ENCODE data around the gene MBNL2.

MBNL2 gene

DNA sequence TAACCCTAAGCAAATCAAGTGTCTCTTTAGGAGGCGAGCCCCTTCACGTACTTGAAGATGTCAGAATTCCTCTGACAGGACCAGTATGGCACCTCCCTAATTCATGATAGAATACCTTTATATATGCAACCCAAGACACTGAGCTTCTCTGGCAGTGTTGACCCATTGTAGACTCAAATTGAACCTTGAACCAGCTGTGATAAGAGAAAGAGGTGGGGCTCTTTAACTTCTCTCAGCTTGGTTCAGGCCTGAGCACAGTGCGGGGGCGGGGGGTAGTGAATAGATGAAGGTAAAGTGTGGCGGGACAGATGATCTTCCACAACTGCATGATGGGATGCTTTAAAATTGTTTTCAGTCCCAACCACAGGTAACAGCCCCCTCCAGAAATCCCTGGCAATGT, 12.1 kb downstream of the MBNL2 start:
- no peak for DNase-seq (ENCODE audit: low read depth)

DNA sequence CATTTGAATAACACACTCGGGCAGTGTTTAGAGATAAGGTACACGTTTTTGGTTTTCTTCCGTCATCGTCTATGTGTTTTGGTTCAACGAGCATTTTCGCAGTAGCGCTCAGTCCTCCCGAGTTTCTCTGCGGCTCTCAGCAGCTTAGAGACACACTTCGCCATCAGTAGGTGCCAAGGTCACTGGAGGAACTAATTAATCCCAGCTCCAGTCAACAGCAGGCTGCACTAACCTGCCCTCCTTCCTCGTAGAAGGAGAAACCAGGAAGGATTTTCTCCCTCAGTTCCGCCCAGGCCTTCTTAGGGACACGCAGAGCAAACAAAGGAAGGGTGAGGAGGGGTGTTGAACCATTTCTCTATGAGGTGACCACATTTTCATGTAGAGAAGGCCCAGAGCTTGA, 12.6 kb downstream of the MBNL2 start:
- no peak for DNase-seq (ENCODE audit: low read depth)

DNA sequence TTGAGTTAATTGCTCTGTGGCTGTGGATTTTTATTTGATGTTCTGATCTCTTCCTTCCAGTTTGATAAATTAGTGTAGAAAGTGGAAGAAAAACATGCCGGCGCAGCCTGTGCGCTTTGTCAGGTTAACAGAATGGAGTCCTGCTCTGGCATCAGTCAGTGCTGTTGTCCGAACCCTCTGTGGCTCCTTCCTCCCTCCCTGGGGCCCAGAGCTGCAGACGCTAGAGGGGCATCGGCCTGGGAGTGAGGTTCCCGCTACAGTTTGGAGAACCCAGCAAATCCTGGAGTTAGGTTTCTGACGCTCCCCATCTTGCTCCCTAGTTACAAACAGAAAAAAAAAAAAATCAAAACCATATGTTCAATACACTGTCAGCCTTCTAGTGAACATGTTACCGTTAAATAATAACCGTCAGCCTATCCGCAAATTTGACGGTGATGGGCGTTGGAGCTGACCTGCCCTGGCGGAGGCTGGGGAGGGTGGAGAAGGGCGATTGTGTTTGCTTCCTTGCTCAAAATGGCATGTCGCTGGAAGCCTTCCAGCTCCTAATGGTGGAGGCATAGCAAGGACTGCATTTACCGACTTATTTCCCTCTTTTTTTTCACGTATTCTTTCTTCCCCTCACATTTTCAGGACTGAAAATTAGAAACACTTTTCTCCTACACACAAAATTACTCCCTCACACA, 13.6 kb downstream of the MBNL2 start:
- no peak for DNase-seq (ENCODE audit: low read depth)

DNA sequence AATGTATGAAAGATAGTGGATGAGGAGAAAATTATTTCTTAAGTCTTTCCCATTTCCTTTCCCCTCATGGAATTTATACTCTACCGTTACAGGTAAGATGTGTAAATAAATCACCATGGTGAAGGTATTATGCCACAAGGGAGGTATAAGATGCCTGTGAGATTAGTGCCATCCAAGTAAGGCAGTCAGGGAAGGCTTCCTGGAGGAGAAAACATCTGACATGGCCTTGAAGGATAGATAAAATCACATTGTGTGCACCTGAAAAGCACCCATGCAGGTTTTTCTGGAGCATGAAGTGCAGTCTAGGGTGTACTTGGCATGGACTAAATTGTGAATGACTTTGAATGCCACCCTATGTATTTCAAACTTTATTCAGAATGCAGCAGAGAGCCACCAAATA, 15.3 kb downstream of the MBNL2 start:
- no peak for DNase-seq (ENCODE audit: low read depth)

DNA sequence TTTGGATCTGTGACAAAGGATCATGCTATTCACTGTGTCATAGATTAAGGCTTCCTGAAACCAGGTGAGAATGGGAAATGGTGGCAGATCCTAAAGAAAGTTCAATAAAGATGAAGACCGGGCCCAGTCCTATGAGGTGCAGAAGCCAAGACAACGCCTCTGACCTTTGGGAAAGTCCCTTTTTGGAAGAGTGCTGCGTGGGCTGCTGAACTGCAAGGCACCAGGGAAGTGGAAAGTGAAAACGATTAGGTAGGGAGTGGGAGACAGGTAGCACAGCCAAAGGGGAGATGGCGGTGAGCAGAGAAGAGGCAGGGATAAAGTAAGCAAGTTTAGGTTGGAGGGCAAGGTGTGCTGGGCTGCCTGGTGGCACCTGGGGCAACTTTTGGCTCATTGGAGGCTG, 16.3 kb downstream of the MBNL2 start:
- no peak for DNase-seq (ENCODE audit: low read depth)

DNA sequence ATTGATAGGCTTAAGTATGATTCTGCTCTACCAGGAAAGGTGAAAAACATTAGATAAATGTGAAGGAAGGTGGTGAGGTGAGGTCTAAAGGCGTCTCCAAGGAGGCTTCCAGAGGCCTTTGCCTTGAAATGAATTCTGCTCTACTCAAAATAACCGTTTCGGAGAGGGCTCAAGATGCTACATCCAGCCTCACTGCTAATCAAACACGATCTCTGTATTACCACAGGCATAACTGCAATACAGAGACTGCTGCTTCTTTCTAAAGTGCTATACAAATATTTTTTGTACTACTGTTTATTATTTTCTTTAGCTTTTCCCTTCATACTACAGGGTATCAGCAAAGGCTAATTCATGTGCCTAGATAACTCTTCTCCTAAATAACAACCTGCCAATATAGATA, 16.8 kb downstream of the MBNL2 start:
- no peak for DNase-seq (ENCODE audit: low read depth)

DNA sequence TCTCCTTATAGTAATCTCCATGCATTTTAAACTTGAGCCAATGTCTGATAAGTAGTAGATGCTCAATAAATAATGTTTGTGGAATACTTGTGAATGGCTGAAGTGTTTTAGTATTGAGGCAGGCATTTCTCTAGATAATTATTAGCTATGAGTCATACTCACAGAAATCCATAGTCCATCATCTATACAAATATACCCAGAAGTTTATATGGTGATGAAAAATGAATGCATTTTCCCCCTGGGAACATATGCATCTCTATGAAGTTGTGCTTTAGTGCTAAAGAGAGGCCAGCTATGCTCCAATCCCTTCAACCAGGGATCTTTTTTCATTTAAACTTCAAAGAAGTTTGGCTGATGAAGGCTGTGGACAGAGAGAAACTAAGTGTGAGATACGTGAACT, 17.2 kb downstream of the MBNL2 start:
- DNase-seq (ENCODE audit: low read depth), result no peak

DNA sequence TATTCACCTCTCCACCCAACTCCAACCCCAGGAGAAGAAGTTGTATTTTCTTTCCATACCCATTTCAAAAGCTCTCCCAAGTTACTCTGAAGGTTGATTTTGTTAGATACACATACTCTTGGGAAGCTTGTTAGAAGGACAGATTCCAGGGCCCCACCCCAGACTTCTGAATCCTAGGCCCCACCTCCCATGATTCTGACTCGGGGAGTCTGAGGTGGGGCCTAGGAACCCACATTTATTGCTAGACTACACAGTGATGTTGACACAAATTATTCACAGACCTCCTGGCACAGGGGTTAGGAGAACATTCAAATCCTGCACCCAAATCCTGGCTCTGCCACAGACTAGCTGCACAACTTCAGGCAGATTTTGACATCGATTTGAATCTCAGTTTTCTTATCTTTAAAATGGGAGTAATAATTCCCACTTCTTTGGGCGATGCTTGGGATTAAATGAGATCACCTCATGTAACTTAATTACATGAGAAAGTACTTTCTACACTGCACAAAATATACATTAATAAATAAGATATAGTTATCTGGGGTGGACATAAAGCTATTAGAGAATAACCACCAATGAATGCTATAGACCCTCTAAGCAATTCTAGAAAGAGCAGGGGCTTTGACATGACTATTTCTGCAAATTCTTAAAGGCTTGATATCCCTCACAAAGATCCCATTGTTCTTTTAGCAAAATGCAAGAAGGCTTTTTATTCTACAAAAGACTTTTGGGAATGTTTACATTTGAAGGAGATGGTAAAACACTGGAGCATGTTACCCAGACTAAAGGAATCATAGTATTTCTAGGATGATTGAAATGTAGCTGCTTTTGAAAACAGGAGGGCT, 18.0 kb downstream of the MBNL2 start:
- DNase-seq (ENCODE audit: low read depth), result no peak

DNA sequence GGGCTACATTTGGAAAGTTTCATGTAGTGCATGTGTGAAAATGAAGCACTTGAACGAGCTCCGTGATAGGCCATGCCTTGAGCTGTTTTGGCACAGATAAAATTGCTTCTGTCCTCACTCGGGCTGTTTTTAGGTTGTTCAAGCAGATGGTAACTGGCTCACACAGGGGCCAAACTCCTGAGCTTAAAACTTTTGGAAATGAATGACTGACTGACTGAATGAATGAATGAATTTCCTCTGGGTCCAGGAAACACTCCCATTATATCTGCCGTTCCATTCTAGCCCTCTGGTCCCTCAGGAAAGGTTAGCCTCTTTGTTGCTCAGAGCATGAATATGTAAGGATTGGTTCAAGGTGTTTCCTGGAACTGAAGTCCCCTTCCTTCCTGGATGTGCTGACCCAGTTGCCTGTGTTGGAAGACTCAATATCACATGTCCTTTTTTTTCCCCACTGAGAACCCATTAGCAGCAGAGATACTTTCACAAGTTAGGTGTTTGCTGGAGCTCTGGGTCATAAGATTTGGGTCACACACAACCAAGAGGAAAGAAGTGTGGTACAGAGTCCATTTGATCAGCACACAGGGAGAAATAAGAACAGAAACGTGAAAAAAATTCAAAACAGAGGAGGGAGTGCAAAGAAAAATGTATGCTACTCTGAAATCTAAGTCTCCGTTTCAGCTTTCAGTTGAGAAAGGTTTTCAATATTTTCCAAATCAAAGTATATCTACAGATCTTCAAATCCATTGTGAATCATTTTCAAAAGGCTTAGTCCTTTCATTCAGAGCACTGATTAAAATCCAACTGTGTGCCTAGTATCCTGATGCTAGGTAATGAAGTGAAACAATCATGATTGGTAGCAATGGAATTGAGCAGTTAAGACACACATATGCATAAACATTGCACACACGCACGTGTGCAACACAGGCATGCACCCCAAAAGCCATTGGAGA, 18.9 kb downstream of the MBNL2 start:
- no peak for DNase-seq (ENCODE audit: low read depth)

DNA sequence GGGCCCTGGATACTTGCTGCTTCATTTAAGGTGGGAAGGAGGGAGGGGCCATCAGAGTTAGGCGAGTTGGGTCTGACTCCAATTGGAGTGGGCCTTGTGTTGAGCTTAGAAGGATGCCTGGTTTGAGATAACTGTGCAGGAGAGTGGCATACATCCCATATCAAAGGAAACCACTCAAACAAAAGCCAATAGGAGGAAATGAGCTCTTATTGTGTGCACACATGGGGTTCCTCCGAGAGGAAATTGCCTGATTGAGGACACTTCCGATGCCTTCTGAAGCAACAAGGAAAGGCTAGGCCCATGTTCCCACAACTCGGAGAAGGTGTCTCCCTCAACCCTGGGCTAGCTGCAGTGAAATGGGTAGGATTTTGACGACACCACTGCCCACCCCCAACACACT, 19.6 kb downstream of the MBNL2 start:
- no peak for DNase-seq (ENCODE audit: low read depth)

DNA sequence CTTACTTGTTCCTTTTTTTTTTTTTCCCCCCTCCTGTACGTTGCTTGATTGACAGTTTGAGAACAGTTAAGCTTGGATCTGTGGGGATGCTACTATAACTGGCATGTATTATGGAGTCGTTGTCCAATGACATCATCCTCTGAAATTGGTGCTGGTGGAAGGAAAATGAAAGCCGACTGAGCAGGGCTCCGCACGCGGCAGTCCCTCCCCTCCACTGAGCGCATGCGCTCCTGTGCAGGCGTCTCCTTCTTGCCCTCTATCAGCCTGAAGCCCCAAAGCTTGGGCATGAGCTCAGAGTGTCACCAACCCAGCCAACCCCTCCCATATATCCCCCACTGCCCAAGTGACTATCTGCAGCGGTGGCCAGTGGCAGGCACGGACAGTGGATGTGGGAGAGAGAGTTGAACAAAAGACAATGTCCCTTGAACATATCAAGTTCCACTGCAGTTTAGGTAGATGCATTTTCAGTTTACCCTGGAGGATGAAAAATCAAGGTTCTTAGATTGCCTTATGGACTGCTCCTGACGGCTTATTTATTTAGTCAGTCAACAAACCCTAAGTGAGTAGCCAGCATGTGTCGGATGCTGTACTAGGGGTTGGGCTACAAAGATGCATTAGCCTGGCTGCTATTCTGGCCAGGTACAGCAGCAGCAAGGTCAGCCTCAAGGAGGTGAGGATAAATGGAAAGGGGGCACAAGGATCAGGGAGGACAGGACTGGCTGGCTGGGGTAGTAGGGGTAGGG, 20.8 kb downstream of the MBNL2 start:
- no peak for DNase-seq (ENCODE audit: low read depth)

DNA sequence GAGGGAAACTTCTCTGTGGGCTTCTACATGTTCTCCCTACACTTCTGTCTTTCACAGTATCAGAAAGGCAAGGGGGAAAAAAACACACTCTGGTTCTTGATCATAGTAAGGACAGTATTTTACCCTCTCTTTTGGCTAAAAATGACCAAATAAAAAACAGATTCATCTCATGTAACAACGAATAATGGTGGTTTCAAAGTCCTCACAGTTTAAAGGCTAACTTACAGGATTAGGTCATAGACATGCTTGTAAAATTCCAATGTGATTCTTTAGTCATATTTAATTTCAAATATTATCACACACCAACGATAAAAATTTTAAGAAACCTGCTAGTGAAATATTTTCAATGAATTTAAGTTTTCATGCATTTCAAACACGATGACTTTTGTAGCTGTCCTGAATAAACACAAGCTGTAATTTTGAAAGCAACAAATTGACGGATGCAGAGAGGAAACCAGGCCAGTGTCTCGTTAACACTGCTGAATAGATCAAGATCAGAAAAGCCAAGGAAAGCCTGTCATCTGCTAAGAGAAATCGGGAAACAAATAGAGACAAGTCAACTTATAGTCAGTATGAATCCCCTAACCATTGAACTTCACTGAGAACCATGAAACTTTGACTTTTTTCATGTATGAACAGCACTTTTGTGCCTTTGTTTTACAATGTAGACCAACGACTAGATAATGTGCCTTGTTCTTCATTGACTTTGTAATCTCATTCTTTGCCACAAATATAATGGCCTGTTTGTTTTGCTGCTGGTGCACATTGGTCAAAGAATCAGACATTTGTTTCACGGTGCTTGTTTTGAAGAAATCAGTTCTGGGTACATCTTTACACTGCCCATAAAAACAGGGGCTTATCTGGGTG, 22.0 kb downstream of the MBNL2 start:
- no peak for DNase-seq (ENCODE audit: low read depth)

DNA sequence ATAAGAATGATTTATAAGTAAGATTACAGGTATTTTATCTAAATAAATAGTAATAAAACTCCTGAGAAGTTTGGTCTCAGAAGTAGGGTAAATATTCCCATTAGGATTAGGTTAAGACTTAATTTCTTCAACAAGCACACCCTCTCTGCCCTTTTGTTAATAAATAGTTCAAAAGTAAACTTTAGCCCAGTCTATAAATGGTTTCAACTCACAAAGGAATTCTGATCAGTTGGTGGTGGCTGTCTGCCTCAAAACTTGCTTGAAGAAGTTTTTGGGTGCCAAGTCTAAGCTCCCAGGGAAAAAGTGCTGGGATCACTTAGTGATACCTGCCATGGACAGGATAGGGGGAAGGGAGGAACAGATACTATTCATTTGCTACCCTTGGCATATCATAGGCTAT, 22.9 kb downstream of the MBNL2 start:
- no peak for DNase-seq (ENCODE audit: low read depth)

DNA sequence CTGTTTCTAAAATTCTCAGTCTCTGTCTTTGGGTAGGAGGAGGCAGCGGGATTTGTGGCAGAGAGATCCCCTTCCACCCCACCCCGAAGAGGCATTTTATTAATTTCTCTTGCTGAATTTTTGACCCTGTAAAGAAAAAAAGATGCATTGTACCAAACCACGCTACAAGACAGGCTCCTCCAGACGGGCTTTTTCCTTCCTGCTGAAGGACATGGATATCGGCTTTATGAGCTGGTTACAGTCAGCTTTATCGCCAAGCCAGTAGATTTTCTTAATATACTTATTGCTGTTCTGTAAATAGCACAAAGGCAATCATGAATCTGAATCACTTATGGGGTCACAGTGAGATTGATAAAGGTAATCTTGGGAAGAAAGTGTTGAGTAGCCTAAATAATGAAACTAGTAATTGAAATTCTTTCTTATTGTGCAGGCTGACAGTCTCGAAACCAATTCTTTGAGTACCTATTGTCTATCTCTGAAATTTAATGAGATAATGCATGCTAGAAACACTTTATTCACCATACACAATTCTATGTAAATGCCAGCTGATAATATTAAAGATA, 24.5 kb downstream of the MBNL2 start:
- DNase-seq (ENCODE audit: low read depth), result no peak

DNA sequence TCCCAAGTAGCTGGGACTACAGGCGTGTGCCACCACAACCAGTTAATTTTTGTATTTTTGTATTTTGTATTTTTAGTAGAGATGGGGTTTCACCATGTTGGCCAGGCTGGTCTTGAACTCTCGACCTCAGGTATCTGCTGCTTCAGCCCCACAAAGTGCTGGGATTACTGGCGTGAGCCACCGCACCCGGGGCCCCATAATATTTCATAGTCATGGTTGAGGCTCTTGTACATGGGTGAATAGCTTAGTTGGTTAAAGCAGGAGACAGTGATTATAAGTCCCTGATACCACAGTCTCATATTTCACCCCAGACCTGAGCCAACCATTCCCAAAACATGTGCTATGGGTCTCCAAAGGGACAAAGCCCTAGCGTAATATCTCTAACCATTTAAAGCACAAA, 26.1 kb downstream of the MBNL2 start:
- DNase-seq (ENCODE audit: low read depth), result no peak

DNA sequence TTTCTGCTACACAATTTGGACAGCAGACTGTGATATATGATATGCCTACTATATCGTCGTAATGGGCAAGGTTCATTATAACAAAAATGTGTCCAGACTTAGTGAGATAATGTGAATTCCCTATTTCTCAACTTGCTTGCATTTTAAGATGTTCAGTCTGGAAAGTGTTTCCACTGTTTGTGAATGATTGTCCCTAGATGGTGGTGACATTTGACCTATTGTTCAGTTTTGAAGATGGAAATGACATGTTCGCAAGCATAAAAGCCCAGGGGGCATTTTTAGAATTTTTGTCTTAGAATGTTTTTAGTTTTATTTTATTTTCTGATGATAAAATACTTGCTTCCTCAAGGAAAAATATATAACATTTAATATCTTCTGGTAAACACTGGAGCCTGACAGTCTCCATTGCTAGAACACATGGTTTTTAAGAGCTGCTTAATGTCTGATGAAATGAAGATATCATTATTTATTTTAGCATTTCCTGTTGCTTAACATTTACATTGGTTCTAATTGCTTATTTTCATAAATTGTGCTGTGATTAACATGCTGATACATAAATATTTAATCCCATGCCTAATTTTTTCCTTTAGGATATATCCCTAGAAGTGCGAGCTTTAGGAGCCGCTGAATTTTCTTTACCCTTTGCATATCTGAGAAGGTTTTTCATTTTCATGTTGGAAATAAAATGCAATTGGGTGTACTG, 27.1 kb downstream of the MBNL2 start:
- DNase-seq (ENCODE audit: low read depth), result no peak

DNA sequence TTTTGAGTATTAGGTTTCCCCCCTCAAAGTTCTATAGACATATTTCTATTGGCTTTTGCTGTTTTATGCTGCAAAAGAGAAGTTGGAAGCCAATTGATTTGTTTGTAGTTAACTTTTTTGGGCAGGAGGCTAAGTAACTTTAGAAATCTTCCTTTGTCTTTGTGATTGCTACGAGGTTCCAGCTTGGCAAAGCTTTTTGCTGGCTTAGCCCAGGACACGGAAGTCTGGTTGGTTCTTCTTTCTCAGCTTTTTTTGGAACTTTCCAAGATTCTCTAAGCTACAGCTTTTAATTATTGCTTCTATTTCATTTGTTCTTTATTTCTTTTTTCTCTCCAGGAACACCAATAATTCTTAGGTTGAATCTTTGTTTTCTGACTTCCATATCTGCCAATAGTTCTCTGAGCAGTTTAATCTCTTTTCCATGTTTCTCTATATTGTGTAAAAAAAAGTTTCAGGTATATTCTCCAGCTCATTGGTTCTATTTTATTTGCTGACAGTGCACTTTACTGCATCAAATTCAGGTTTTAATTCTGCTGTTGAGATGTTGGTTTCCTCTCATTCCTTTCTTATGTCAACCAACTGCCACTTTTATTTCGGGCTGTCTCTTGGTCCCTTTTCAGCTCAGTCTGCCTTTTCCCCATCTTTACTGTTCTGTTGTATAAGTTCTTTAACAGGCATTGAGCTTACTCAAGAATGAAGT, 27.8 kb downstream of the MBNL2 start:
- no peak for DNase-seq (ENCODE audit: low read depth)

DNA sequence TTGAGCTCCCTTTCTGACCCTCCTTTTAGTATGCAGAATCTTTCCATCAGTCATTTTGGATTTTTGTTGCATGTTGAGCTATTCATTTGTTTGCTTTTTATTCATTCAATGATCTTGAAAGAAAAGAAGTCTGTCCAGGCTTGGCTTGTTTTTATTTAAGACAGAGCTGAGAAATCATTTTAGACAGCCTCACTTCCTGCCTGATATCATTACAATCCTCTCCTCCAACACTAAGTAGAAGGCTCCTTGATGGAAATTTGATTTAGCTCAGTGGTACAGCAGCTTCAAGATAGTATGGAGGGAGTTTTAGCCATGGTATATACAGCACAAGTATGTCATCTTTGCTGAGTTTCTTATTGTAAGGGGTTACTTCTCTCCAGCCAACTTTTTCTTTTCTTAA, 28.4 kb downstream of the MBNL2 start:
- no peak for DNase-seq (ENCODE audit: low read depth)

DNA sequence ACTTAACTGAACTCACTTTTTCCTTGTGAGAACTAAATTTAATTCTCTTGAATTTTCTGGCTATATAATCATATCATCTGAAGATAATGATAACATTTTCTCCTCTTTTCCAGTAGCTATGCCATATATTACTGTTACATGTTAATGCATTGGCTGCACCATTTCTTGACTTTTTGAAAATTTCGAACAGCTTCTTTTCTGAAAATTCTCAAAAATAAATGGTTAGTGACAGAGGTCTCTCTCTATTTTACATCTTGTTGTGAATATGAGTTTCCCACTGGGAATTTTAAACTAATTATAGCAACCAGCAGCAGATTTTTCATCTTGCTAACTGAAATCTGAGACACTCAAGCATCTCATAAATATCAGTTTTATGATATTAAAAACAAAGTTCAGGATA, 30.6 kb downstream of the MBNL2 start:
- DNase-seq (ENCODE audit: low read depth), result no peak

Data from stimulated activated CD8-positive, alpha-beta memory T cell treated with anti-CD3 and anti-CD28 coated beads, Interleukin-12 subunit alpha, Interleukin-12 subunit beta, amount 100 ng/mL, for 4 hours (primary cell).